ENCODE data around the gene LNPK.
"Not testable (repeated sequence)": the region's sequence is repeated elsewhere in the genome, so short reads cannot be mapped to it uniquely, and the experiment has no call there.

Gene LNPK

GRCh38 chr2:175904035-175904434 is 98.0 kb downstream of the LNPK start:
- no peak for DNase-seq (ENCODE audit: low read depth, low spot score)

- no peak for DNase-seq (ENCODE audit: low read depth, low spot score)
These were observed 98.6 kb downstream of the LNPK start for GRCh38 chr2:175903384-175903936.

GRCh38 chr2:175895957-175896356 is 106.1 kb downstream of the LNPK start:
- DNase-seq (ENCODE audit: low read depth, low spot score) = not testable (repeated sequence)

- no peak for DNase-seq (ENCODE audit: low read depth, low spot score)
These were observed 110.0 kb downstream of the LNPK start for GRCh38 chr2:175892046-175892445.

GRCh38 chr2:175890636-175891242 is 111.3 kb downstream of the LNPK start:
- DNase-seq (ENCODE audit: low read depth, low spot score) = no peak

GRCh38 chr2:175889701-175890302 is 112.3 kb downstream of the LNPK start:
- no peak for DNase-seq (ENCODE audit: low read depth, low spot score)

- no peak for DNase-seq (ENCODE audit: low read depth, low spot score)
These were observed 114.3 kb downstream of the LNPK start for GRCh38 chr2:175887776-175888175.

- no peak for DNase-seq (ENCODE audit: low read depth, low spot score)
These were observed 117.2 kb downstream of the LNPK start for GRCh38 chr2:175884697-175885393.

- DNase-seq (ENCODE audit: low read depth, low spot score) = no peak
These were observed 118.4 kb downstream of the LNPK start for GRCh38 chr2:175883586-175884194.

- DNase-seq (ENCODE audit: low read depth, low spot score) = no peak
These were observed 122.4 kb downstream of the LNPK start for GRCh38 chr2:175879679-175880078.

GRCh38 chr2:175877845-175878544 is 124.1 kb downstream of the LNPK start:
- no peak for DNase-seq (ENCODE audit: low read depth, low spot score)

- no peak for DNase-seq (ENCODE audit: low read depth, low spot score)
These were observed 127.8 kb downstream of the LNPK start for GRCh38 chr2:175874291-175874690.
